CD4-positive, alpha-beta memory T cell (primary cell): ENCODE data around the gene CD200. TPM values are rescaled to one million over a fixed set of nuclear protein-coding genes. Genes with fewer than 3 reads are reported as not detected.

Experiments used
- CTCF ChIA-PET: fragments of 350-600 bp; sonication (Branson Sonifier 250); formaldehyde crosslinking; loops from one replicate; lab custom pipeline; 2021; ENCODE audit warnings: inconsistent platforms; ENCODE audit not compliant: partially characterized antibody; lab: Charles Lee
- POLR2A ChIA-PET: fragments of 350-600 bp; sonication (Branson Sonifier 250); formaldehyde crosslinking; loops from one replicate; lab custom pipeline; 2021; ENCODE audit not compliant: partially characterized antibody; lab: Charles Lee
- DNase-seq, 5 donors: peaks; one replicate each; pipeline versions ENCODE4 v3.0.0 to v3.0.0-alpha.2; 2020 to 2022; ENCODE audit warnings: mixed read lengths in 1 of 5
- H3K27ac ChIP-seq: one replicate; pipeline ENCODE4 v1.7.0; 2013; ENCODE audit warnings: low read depth, low read length
- H3K27me3 ChIP-seq: 2 replicates; pipeline ENCODE4 v1.7.0; 2013; ENCODE audit warnings: mild to moderate bottlenecking, low read length, moderate library complexity; ENCODE audit not compliant: insufficient read depth
- H3K36me3 ChIP-seq: 2 replicates; pipeline ENCODE4 v1.7.0; 2013; ENCODE audit warnings: mild to moderate bottlenecking, low read length, moderate library complexity; ENCODE audit not compliant: insufficient read depth
- H3K4me1 ChIP-seq: 2 replicates; pipeline ENCODE4 v1.7.0; 2013; ENCODE audit warnings: mild to moderate bottlenecking, low read length, moderate library complexity; ENCODE audit not compliant: insufficient read depth
- H3K4me3 ChIP-seq, 2 donors: one replicate each; pipeline ENCODE4 v1.7.0; 2013; ENCODE audit warnings: low read length in 2 of 2, mild to moderate bottlenecking in 1 of 2
- H3K9me3 ChIP-seq, 2 donors: one replicate each; pipeline ENCODE4 v1.7.0; 2013; ENCODE audit warnings: low read length in 2 of 2, control low read depth in 1 of 2; ENCODE audit not compliant: control insufficient read depth in 1 of 2
- H3K27ac Mint-ChIP-seq, 7 donors: one replicate each; pipeline ENCODE4 v1.8.0; 2020 to 2021; ENCODE audit warnings: mixed read lengths in 7 of 7, mild to moderate bottlenecking in 6 of 7, inconsistent platforms in 3 of 7, moderate library complexity in 3 of 7
- H3K27me3 Mint-ChIP-seq, 2 donors: one replicate each; pipeline ENCODE4 v1.8.0; 2020 to 2021; ENCODE audit warnings: mixed read lengths in 2 of 2
- H3K36me3 Mint-ChIP-seq, 2 donors: one replicate each; pipeline ENCODE4 v1.8.0; 2020 to 2021; ENCODE audit warnings: mixed read lengths in 2 of 2, inconsistent platforms in 1 of 2, mild to moderate bottlenecking in 1 of 2
- H3K4me1 Mint-ChIP-seq, 4 donors: one replicate each; pipeline ENCODE4 v1.8.0; 2020 to 2021; ENCODE audit warnings: mixed read lengths in 4 of 4, mild to moderate bottlenecking in 1 of 4
- H3K4me3 Mint-ChIP-seq, 8 donors: one replicate each; pipeline ENCODE4 v1.8.0; 2020 to 2021; ENCODE audit warnings: mixed read lengths in 8 of 8, mild to moderate bottlenecking in 7 of 8, moderate library complexity in 6 of 8, inconsistent platforms in 3 of 8
- H3K9me3 Mint-ChIP-seq, 8 donors: one replicate each; pipeline ENCODE4 v1.8.0; 2020 to 2021; ENCODE audit warnings: mixed read lengths in 8 of 8, mild to moderate bottlenecking in 5 of 8, inconsistent platforms in 3 of 8, moderate library complexity in 1 of 8
- intact Hi-C: fragments of 100-400 bp; cut with micrococcal nuclease; formaldehyde crosslinking; loops from one replicate; pipeline ENCODE4 v1.15.1; 2023
- polyA plus RNA-seq, 2 donors: library from polyadenylated mRNA; unstranded; fragments of 300-500 nt; fragmentation: Illumina TruSeq; gene quantifications; one replicate each; pipeline ENCODE4 v1.2.3, GENCODE V29; 2021
- total RNA-seq, 2 experiments: library from RNA; stranded (reverse); gene quantifications; one replicate each; pipeline ENCODE4 v1.2.3, GENCODE V29; 2021

CD200 gene
- total and polyA plus RNA-seq, 4 experiments from 2014 or later = 0.93 to 1.8 (median 1.1) TPM

DNA sequence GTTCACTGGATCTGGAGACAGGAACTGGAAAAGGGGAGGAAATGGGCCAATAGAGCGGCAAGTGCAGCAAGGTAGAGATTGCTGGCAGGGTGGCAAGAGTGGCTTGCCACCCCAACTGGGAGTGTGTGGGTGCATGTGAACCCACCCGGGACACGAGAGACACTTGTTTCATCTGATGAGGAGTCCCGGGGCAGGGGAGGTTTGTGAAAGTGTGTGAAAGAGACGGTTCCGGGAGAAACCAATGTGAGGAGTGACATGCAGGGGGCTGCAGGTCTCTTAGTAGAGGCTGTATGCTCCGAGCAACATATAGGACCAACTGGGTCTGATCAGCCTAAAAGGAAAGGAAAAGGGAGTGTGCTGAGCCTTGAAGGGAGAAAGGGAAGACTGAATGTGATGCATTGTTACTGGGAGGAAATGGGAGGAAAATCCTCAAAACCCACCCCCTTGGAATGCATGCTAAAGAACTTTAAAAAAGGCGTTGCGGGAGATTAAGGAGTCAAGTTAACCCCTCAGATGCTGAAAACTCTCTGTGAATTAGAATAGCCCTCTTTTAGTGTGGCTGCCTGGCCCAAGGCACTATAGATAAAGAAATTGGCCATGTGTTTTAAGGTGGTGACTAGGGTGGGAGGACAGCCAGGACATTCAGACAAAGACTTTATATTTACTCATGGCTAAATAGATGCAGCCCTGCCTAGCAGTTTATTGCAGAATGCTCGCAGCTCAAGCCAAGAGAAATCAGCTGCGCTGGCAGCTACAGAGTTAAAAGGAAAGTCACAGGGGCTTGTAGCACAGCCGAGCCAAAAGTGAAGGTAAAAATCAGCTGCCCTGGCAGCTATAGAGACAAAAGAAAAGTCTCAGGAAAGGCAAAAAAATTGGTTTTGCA lies 29.8 kb upstream of the CD200 start:
- intact Hi-C loops = no loop called here
- POLR2A ChIA-PET = interaction anchor here (1.2 to 2.1 kb wide), 3 partner anchors 9 to 258 kb away, joined by 4 to 6 read pairs (median 4); partner anchors contain the start of genes ATG3, BTLA, SLC35A5 and SLC9C1
- Mint-ChIP-seq H3K9me3 (no peaks in the 10 kb centered on the region), H3K27ac (no peak overlapping the region), H3K4me3 (no peak overlapping the region), H3K4me1 (peaks cover 6 to 8% (median 7%) of the 10 kb centered on the region in 4 donors), H3K36me3 (no peaks in the 10 kb centered on the region), H3K27me3 (no peaks in the 10 kb centered on the region)
- H3K27ac ChIP-seq = no peak overlapping the region
- peaks cover 25% of the 10 kb centered on the region for H3K4me1 ChIP-seq
- DNase-seq = no peak
- no peaks in the 10 kb centered on the region for H3K27me3 ChIP-seq
- no peaks in the 10 kb centered on the region for H3K9me3 ChIP-seq
- H3K4me3 ChIP-seq = peak overlapping the region; percentile 51 to 70
- CTCF ChIA-PET = interaction anchor here (1.0 to 2.6 kb wide), 4 partner anchors 10 to 191 kb away, joined by 3 to 28 read pairs (median 6); partner anchors contain the start of gene SLC9C1
- H3K36me3 ChIP-seq = no peaks in the 10 kb centered on the region

GRCh38 chr3:112303764-112304325 lies 29.1 kb upstream of the CD200 start:
- CTCF ChIA-PET = interaction anchor here (1.7 to 2.6 kb wide), 4 partner anchors 10 to 192 kb away, joined by 4 to 28 read pairs (median 6); partner anchors contain the start of gene SLC9C1
- H3K27me3 ChIP-seq = no peaks in the 10 kb centered on the region
- Mint-ChIP-seq H3K27me3 (no peaks in the 10 kb centered on the region), H3K4me3 (no peak overlapping the region), H3K9me3 (no peaks in the 10 kb centered on the region), H3K27ac (no peak overlapping the region), H3K36me3 (no peaks in the 10 kb centered on the region), H3K4me1 (peaks cover 0 to 1% (median under 1%) of the 10 kb centered on the region in 4 donors)
- POLR2A ChIA-PET = interaction anchor here (1.2 to 2.1 kb wide), 4 partner anchors 9 to 257 kb away, joined by 4 to 6 read pairs (median 4); partner anchors contain the start of genes ATG3, BTLA, SLC35A5 and SLC9C1
- no peaks in the 10 kb centered on the region for H3K36me3 ChIP-seq
- H3K9me3 ChIP-seq = no peaks in the 10 kb centered on the region
- peaks cover 17% of the 10 kb centered on the region for H3K4me1 ChIP-seq
- peak overlapping the region; percentile 51 to 70 for H3K4me3 ChIP-seq
- intact Hi-C loops = no loop called here
- peak in 3 of 5 donors; percentile 13 to 30 (median 21) for DNase-seq
- no peak overlapping the region for H3K27ac ChIP-seq

DNA sequence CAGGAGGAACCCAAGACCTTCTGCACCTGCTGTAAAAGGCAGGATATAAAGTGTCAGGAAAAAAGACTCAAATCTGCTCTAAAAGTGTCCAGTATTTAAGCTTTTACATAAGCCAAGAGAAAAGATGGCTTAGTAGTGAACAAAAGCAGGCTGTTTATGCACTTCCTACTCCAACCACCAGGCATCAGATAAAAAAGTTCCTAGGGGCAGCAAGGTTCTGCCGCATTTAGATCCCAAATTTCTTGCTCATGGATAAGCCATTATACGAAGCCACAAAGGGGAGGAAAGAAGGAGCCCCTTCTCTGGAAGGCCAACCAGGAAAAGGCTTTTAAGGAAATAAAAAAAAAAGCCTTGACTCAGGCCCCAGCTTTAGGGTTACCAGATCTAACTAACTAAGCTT lies 28.3 kb upstream of the CD200 start:
- ChIA-PET POLR2A (interaction anchor here (1.5 to 2.1 kb wide), 3 partner anchors 9 to 257 kb away, joined by 4 to 6 read pairs (median 5); partner anchors contain the start of genes ATG3, SLC35A5 and SLC9C1), CTCF (interaction anchor here (1.0 to 2.6 kb wide), 6 partner anchors 9 to 213 kb away, joined by 3 to 28 read pairs (median 5); partner anchors contain the start of genes CD200 and SLC9C1)
- no peaks in the 10 kb centered on the region for H3K36me3 Mint-ChIP-seq
- Histone ChIP-seq H3K4me3 (no peak overlapping the region), H3K4me1 (peaks cover 17% of the 10 kb centered on the region), H3K36me3 (no peaks in the 10 kb centered on the region), H3K27ac (no peak overlapping the region), H3K9me3 (no peaks in the 10 kb centered on the region), H3K27me3 (no peaks in the 10 kb centered on the region)
- no peaks in the 10 kb centered on the region for H3K9me3 Mint-ChIP-seq
- no peaks in the 10 kb centered on the region for H3K27me3 Mint-ChIP-seq
- intact Hi-C loops = no loop called here
- H3K4me1 Mint-ChIP-seq = no peaks in the 10 kb centered on the region
- H3K27ac Mint-ChIP-seq = no peak overlapping the region
- no peak overlapping the region for H3K4me3 Mint-ChIP-seq
- DNase-seq = no peak

GRCh38 chr3:112306825-112307224 lies 26.1 kb upstream of the CD200 start:
- Mint-ChIP-seq H3K36me3 (no peaks in the 10 kb centered on the region), H3K27me3 (no peaks in the 10 kb centered on the region), H3K4me3 (no peak overlapping the region), H3K9me3 (no peaks in the 10 kb centered on the region), H3K27ac (no peak overlapping the region), H3K4me1 (no peaks in the 10 kb centered on the region)
- Histone ChIP-seq H3K9me3 (no peaks in the 10 kb centered on the region), H3K27me3 (no peaks in the 10 kb centered on the region), H3K27ac (no peak overlapping the region), H3K4me3 (no peak overlapping the region), H3K36me3 (no peaks in the 10 kb centered on the region), H3K4me1 (peaks cover 17% of the 10 kb centered on the region)
- DNase-seq = no peak
- POLR2A ChIA-PET = no interaction called here
- CTCF ChIA-PET = no interaction called here
- intact Hi-C loops = no loop called here

- Histone ChIP-seq H3K27me3 (no peaks in the 10 kb centered on the region), H3K36me3 (no peaks in the 10 kb centered on the region), H3K9me3 (no peaks in the 10 kb centered on the region), H3K4me1 (peaks cover 17% of the 10 kb centered on the region), H3K4me3 (no peak overlapping the region), H3K27ac (no peak overlapping the region)
- H3K36me3 Mint-ChIP-seq = no peaks in the 10 kb centered on the region
- CTCF ChIA-PET = interaction anchor here (1.0 to 2.8 kb wide), 2 partner anchors 14 to 26 kb away, joined by 4 to 9 read pairs; partner anchors contain the start of genes CD200 and SLC9C1
- no peaks in the 10 kb centered on the region for H3K4me1 Mint-ChIP-seq
- intact Hi-C loops = no loop called here
- H3K27me3 Mint-ChIP-seq = no peaks in the 10 kb centered on the region
- POLR2A ChIA-PET = no interaction called here
- no peak overlapping the region for H3K27ac Mint-ChIP-seq
- no peak overlapping the region for H3K4me3 Mint-ChIP-seq
- DNase-seq = no peak
- no peaks in the 10 kb centered on the region for H3K9me3 Mint-ChIP-seq
These were observed 25.4 kb upstream of the CD200 start for GRCh38 chr3:112307557-112307956.

GRCh38 chr3:112308151-112308911 lies 24.6 kb upstream of the CD200 start:
- Histone ChIP-seq H3K27ac (no peak overlapping the region), H3K4me1 (peaks cover 10% of the 10 kb centered on the region), H3K36me3 (no peaks in the 10 kb centered on the region), H3K27me3 (no peaks in the 10 kb centered on the region), H3K9me3 (no peaks in the 10 kb centered on the region), H3K4me3 (no peak overlapping the region)
- POLR2A ChIA-PET = no interaction called here
- no peak overlapping the region for H3K27ac Mint-ChIP-seq
- no peaks in the 10 kb centered on the region for H3K36me3 Mint-ChIP-seq
- CTCF ChIA-PET = interaction anchor here (1.0 to 2.8 kb wide), 2 partner anchors 15 to 25 kb away, joined by 4 to 9 read pairs; partner anchors contain the start of genes CD200 and SLC9C1
- intact Hi-C loops = no loop called here
- no peak overlapping the region for H3K4me3 Mint-ChIP-seq
- H3K27me3 Mint-ChIP-seq = no peaks in the 10 kb centered on the region
- no peaks in the 10 kb centered on the region for H3K9me3 Mint-ChIP-seq
- H3K4me1 Mint-ChIP-seq = no peaks in the 10 kb centered on the region
- no peak for DNase-seq
